IMR-90 (cell line): ENCODE results near the gene CD38.

Source experiments
- BHLHE40 ChIP-seq: fragments of 150-350 bp; IDR thresholded peaks from 2 replicates; pipeline ENCODE4 v1.6.1; 2016; ENCODE audit warnings: mild to moderate bottlenecking, low read depth, low read length
- CEBPB ChIP-seq: IDR thresholded peaks from 2 replicates; pipeline ENCODE4 v1.6.1; 2012; ENCODE audit warnings: low read depth, low read length, improper control_type of control experiment
- CTCF ChIP-seq: conservative IDR thresholded peaks from 2 replicates; pipeline ENCODE4 v1.5.1; 2012; ENCODE audit warnings: mild to moderate bottlenecking, low read depth, low read length, improper control_type of control experiment
- ELK1 ChIP-seq: fragments of 150-350 bp; IDR thresholded peaks from 2 replicates; pipeline ENCODE4 v1.6.1; 2016; ENCODE audit warnings: low read depth, mild to moderate bottlenecking, low read length, moderate library complexity, borderline replicate concordance
- FOS ChIP-seq: fragments of 150-350 bp; IDR thresholded peaks from 2 replicates; pipeline ENCODE4 v1.6.1; 2016; ENCODE audit warnings: low read depth, low read length
- MAFK ChIP-seq: IDR thresholded peaks from 2 replicates; pipeline ENCODE4 v1.6.1; 2012; ENCODE audit warnings: low read depth, low read length, improper control_type of control experiment
- MAZ ChIP-seq: IDR thresholded peaks from 2 replicates; pipeline ENCODE4 v1.6.1; 2012; ENCODE audit warnings: low read depth, mild to moderate bottlenecking, low read length, improper control_type of control experiment, moderate library complexity, borderline replicate concordance
- MXI1 ChIP-seq: IDR thresholded peaks from 2 replicates; pipeline ENCODE4 v1.6.1; 2012; ENCODE audit warnings: low read depth, mild to moderate bottlenecking, low read length, moderate library complexity, borderline replicate concordance
- POLR2A ChIP-seq: IDR thresholded peaks from 2 replicates; pipeline ENCODE4 v1.6.1; 2012; ENCODE audit warnings: mild to moderate bottlenecking, low read depth, low read length
- RAD21 ChIP-seq: IDR thresholded peaks from 2 replicates; pipeline ENCODE4 v1.6.1; 2012; ENCODE audit warnings: low read length, improper control_type of control experiment
- RCOR1 ChIP-seq: IDR thresholded peaks from 2 replicates; pipeline ENCODE4 v1.6.1; 2012; ENCODE audit warnings: mild to moderate bottlenecking, low read length, improper control_type of control experiment; ENCODE audit not compliant: insufficient replicate concordance
- RFX5 ChIP-seq: IDR thresholded peaks from 2 replicates; pipeline ENCODE4 v1.8.0; 2012; ENCODE audit warnings: low read depth, mild to moderate bottlenecking, low read length, moderate library complexity
- SMC3 ChIP-seq: fragments of 150-350 bp; IDR thresholded peaks from 2 replicates; pipeline ENCODE4 v1.6.1; 2016; ENCODE audit warnings: low read depth, mild to moderate bottlenecking, antibody characterized with exemption, low read length, moderate library complexity
- USF2 ChIP-seq: fragments of 150-350 bp; IDR thresholded peaks from 2 replicates; pipeline ENCODE4 v1.6.1; 2017; ENCODE audit warnings: mild to moderate bottlenecking, antibody characterized with exemption, low read length, low read depth

- TF ChIP-seq CTCF (no peak), USF2 (no peak), POLR2A (no peak), MXI1 (no peak), MAZ (no peak), RFX5 (no peak), RAD21 (no peak), RCOR1 (no peak), SMC3 (no peak), CEBPB (no peak), ELK1 (no peak), FOS (no peak), BHLHE40 (no peak), MAFK (no peak)
These were observed 12.7 kb upstream of the CD38 start for GRCh38 chr4:15765391-15765790.
